Left kidney (tissue), 2 donors: ENCODE measurements around the gene ACTR3C. TPM values are rescaled to one million over a fixed set of nuclear protein-coding genes. Genes with fewer than 3 reads are reported as not detected.
"Not testable (repeated sequence)": the region's sequence is repeated elsewhere in the genome, so short reads cannot be mapped to it uniquely, and the experiment has no call there.

Source experiments
- DNase-seq: peaks from one replicate; pipeline ENCODE4 v3.0.0-alpha.2; 2013
- polyA plus RNA-seq: library from polyadenylated mRNA; unstranded; fragments of 120-200 nt; gene quantifications from one replicate; pipeline ENCODE4 v1.2.1, GENCODE V29; 2013; ENCODE audit not compliant: insufficient read length

The ACTR3C gene
- polyA plus RNA-seq, 1 donor: 9.7 TPM

GRCh38 chr7:150283608-150284007, 39.7 kb downstream of the ACTR3C start:
- not testable (repeated sequence) for DNase-seq

DNA sequence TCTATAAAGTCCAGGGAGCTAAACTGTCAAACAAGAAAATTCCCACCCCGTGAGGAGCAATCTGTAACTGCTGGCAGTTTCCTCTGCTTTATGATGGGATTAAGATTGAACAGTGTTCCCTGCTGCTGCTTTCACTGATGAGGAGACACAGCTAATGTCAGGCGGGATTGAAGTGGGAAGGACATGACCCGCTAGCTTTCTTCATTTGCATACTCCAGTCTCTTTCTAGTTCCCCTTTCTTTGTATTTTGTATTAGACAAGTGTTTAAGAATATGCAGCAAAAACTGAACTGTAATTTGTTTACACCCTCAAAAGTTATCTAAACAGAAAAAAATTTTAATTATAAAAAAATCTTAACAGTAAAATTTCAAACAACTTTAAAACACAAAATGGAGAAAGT, 40.2 kb downstream of the ACTR3C start:
- DNase-seq: not testable (repeated sequence)

DNA sequence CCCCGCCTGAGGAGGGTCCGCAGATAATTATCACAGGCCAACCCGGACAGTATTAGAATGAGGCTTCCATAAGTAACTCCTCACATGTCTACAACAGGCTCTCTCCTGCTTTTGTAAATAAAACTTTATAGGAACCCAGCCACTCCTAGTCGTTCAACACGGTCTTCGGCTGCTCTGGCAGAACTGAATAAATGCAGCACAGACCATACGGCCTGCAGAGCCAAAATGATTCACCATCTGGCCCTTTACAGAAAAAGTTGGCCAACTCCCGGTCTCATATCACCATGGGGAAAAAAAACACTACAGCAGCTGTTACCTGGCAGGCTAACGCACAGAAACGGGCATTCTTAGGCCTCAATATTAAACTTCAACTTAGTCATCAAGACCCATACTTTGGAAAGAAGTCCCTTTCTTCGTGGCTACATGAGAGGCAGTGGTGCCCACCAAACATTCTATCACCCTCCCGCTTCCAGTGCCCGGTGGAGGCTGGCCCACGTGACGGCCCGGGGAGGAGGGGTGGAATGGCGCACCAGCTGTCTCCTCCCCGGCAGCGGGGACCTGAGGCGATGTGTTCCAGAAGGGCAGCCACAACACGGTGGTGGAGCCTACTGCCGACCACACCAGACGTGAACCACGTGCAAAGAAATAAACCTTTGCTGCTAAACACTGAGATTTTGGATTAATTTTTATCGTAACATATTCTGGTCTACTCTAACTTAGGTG, 41.5 kb downstream of the ACTR3C start:
- DNase-seq: not testable (repeated sequence)

GRCh38 chr7:150278383-150278782, 45.0 kb downstream of the ACTR3C start:
- not testable (repeated sequence) for DNase-seq

DNA sequence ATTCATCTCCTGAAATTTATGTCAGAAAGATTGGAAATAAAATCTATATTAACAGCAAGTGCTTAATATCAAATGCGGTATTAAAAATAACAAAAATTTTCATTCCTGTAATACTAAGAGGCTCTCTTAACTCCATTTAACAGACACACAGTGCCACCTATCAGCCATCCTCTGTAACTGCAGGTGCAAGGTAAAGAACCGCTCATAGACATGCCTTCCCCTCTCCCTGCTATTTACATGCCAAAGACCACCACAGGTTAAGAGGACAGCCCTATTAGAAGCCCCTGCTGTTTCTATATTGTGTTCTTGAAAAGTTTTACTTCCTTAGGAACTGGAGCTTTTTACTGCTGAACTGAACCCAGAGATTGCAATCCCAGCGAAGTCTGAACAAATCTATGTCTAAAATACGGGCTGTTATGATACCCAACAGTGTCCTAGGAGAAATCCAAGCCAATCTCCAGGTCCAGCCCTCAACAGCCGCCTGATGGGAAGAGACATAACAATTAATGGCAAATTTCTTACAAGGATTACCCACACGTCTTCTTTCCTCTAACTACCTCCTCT, 47.1 kb downstream of the ACTR3C start:
- not testable (repeated sequence) for DNase-seq

GRCh38 chr7:150271898-150272297, 51.4 kb downstream of the ACTR3C start:
- DNase-seq: not testable (repeated sequence)

DNA sequence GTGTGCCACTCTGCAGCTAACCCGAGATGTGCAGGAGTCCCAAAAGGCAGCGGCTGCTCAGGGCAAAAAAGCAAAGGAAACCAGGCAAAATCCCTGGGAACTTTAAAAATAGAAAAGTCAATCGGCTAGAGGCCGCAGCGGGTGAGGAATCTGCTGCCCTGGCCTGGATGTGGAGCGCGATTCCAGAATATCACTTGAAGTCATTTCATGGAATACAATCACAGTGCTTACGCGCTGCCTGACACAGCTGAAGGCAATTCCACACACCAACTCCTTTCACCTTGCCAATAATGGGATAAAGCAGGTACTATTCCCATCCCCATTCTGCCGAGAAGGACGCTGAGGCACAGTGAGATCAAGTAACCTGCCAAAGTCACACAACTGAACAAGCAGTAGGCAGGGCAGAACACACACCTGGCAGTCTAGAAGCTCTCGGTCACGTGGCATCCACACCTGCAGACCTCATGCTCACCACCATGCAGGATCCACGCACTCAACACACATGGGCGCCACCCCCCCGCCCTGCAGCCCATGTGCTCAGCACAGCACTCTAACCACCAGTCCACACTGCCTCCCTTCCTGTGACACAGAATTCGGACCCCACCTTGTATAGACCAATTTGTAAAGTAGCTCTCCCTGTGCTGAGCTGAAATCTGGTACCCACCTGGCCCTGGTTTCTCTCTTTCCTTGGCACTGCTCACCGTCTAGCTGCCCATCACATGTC, 53.1 kb downstream of the ACTR3C start:
- not testable (repeated sequence) for DNase-seq

DNA sequence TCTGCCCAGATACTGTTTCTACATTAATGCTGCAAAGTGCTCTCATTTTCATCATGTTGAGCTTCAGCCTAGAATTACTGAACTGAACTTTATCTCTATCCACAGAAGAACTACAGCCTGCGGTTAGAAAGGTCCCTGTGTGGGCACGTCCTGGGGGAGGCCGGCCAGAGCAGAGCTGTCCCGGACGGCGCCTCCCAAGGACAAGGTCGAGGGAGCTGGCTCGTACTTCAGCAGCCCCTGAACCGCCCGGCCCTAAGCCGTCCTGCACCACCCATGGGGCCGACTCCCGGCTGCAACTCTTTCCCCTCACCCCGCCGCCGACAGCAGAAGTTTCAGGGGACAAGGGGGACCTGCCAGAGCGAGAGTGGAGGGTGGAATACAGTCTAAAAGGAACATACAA, 54.5 kb downstream of the ACTR3C start:
- not testable (repeated sequence) for DNase-seq

- not testable (repeated sequence) for DNase-seq
These were observed 55.1 kb downstream of the ACTR3C start for GRCh38 chr7:150268287-150268686.

- not testable (repeated sequence) for DNase-seq
These were observed 56.2 kb downstream of the ACTR3C start for GRCh38 chr7:150266953-150267665.

GRCh38 chr7:150262656-150263055, 60.7 kb downstream of the ACTR3C start:
- not testable (repeated sequence) for DNase-seq

GRCh38 chr7:150247745-150248144, 75.6 kb downstream of the ACTR3C start:
- DNase-seq: not testable (repeated sequence)

DNA sequence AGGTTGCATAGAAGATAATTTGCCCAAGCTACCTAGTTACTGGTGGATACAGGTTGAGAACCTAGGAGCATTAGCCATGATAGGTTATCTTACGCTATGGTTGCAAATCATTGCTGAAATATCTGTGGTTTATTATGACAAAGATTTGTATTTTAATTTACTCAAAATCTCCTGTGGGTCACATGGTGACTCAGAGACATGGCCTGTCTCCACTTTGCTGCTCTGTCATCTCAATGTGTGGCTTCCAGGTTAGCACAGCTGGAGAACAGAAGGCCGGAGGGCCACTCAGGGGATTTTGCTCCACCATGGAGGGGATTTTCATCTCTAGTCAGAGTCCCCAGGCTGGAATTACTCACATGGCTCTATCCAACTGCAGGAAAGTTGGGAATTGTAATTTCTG, 78.1 kb downstream of the ACTR3C start:
- not testable (repeated sequence) for DNase-seq

DNA sequence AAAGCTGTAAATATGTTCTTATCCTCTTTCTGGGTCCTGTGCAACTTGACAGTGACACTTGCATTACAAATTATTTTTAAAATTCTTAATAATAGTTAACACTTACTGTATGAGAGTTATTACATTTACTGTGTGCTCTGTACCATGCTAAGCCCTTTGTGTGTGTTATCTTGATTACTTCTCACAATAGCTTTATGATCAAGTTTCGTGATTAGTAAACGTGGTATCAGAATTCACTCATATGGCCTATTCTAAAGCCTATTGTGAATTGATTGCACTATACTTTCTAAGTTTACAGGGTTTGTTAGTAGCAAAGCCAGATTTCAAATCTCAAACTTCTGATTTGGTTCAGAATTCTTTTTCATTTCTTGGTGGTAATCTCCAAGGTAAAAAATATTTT, 80.4 kb downstream of the ACTR3C start:
- not testable (repeated sequence) for DNase-seq

GRCh38 chr7:150225444-150225843, 97.9 kb downstream of the ACTR3C start:
- not testable (repeated sequence) for DNase-seq

- DNase-seq: not testable (repeated sequence)
These were observed 101.0 kb downstream of the ACTR3C start for GRCh38 chr7:150222083-150222972.

- peak; percentile 21 for DNase-seq
These were observed 102.6 kb downstream of the ACTR3C start for GRCh38 chr7:150220673-150221181.

GRCh38 chr7:150219941-150220658, 103.2 kb downstream of the ACTR3C start:
- not testable (repeated sequence) for DNase-seq

- not testable (repeated sequence) for DNase-seq
These were observed 116.5 kb downstream of the ACTR3C start for GRCh38 chr7:150206848-150207247.

DNA sequence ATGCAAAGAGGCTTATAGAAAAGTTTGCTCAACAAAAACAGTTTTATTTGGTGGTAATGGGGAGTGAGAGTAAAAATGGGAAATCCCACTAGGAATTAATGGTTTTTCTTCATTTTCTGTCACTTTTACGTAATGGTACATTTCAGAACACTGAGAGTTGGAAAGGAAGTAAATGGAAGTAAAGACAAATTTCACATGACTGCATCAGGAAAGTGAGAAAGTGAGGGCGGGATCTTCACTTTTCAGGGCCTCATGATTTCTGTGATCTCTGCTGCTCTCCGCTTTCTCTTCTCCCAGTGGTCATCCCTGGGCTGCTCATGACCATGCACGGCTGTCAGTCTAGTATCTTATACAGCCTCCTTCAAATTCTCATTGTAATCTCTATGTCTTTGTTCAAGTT, 117.5 kb downstream of the ACTR3C start:
- DNase-seq: not testable (repeated sequence)
